Keratinocyte (primary cell): ENCODE measurements around the gene SPIN1. TPM values are rescaled to one million over a fixed set of nuclear protein-coding genes. Genes with fewer than 3 reads are reported as not detected.

ENCODE experiments used
- DNase-seq: peaks from one replicate; pipeline ENCODE4 v3.0.0-alpha.2; 2011; ENCODE audit warnings: low read depth, missing footprints, low spot score
- FAIRE-seq: peaks from 2 replicates; lab custom pipeline; 2011; peaks lifted over from hg19 to GRCh38; lab: Jason Lieb, UNC
- H2AFZ ChIP-seq: 2 replicates; pipeline ENCODE4 v1.6.0; 2012; ENCODE audit warnings: low read length, control low read depth, inconsistent platforms; ENCODE audit not compliant: control insufficient read depth
- H3K27ac ChIP-seq: 2 replicates; pipeline ENCODE4 v1.5.1; 2011; ENCODE audit warnings: low read length; ENCODE audit not compliant: control insufficient read depth, insufficient read depth
- H3K27me3 ChIP-seq: 3 replicates; pipeline ENCODE4 v1.6.0; 2011; ENCODE audit warnings: low read length; ENCODE audit not compliant: control insufficient read depth, insufficient read depth; ENCODE audit errors: extremely low read depth
- H3K36me3 ChIP-seq, 2 experiments: 2 replicates in 1 of 2; 3 replicates in 1 of 2; pipeline ENCODE4 v1.5.1; 2011; ENCODE audit warnings: low read length in 2 of 2, mild to moderate bottlenecking in 1 of 2; ENCODE audit not compliant: control insufficient read depth in 2 of 2, insufficient read depth in 2 of 2; ENCODE audit errors: extremely low read depth in 1 of 2
- H3K4me1 ChIP-seq: 3 replicates; pipeline ENCODE4 v1.5.1; 2011; ENCODE audit warnings: low read length; ENCODE audit not compliant: control insufficient read depth, insufficient read depth; ENCODE audit errors: extremely low read depth
- H3K4me2 ChIP-seq: 3 replicates; pipeline ENCODE4 v1.6.0; 2011; ENCODE audit warnings: low read depth, low read length; ENCODE audit not compliant: control insufficient read depth, insufficient read depth; ENCODE audit errors: extremely low read depth
- H3K4me3 ChIP-seq, 3 experiments: fragments of 200-600 bp in 1 of 3; sonication (generic) in 1 of 3; 2 replicates in 2 of 3; 3 replicates in 1 of 3; pipeline ENCODE4 v1.5.1; 2011 to 2016; ENCODE audit warnings: low read length in 3 of 3, mild to moderate bottlenecking in 3 of 3, control low read depth in 2 of 3, inconsistent platforms in 1 of 3, low read depth in 1 of 3, mixed read lengths in 1 of 3, mixed run types in 1 of 3, moderate library complexity in 1 of 3; ENCODE audit not compliant: control insufficient read depth in 2 of 3, insufficient read depth in 2 of 3; ENCODE audit errors: extremely low read depth in 1 of 3
- H3K79me2 ChIP-seq: 2 replicates; pipeline ENCODE4 v1.6.0; 2012; ENCODE audit warnings: low read length; ENCODE audit not compliant: control insufficient read depth, insufficient read depth
- H3K9ac ChIP-seq: 3 replicates; pipeline ENCODE4 v1.6.0; 2011; ENCODE audit warnings: low read length; ENCODE audit not compliant: control insufficient read depth, insufficient read depth; ENCODE audit errors: extremely low read depth
- H3K9me1 ChIP-seq: 3 replicates; pipeline ENCODE4 v1.6.0; 2011; ENCODE audit warnings: low read length; ENCODE audit not compliant: control insufficient read depth, insufficient read depth; ENCODE audit errors: extremely low read depth
- H3K9me3 ChIP-seq: 2 replicates; pipeline ENCODE4 v1.5.1; 2012; ENCODE audit warnings: low read depth, low read length; ENCODE audit not compliant: control insufficient read depth
- H4K20me1 ChIP-seq: 3 replicates; pipeline ENCODE4 v1.6.0; 2011; ENCODE audit warnings: low read length; ENCODE audit not compliant: control insufficient read depth, insufficient read depth; ENCODE audit errors: extremely low read depth
- EZH2 ChIP-seq: IDR thresholded peaks from one replicate; pipeline ENCODE4 v1.6.1; 2012; ENCODE audit warnings: inconsistent platforms, mild to moderate bottlenecking, low read length, moderate library complexity
- dilution Hi-C: fragments of 300-500 bp; cut with MboI; formaldehyde crosslinking; loops from one replicate; pipeline ENCODE4 v1.7.0; 2020; ENCODE audit warnings: low sequenced_read_pairs; ENCODE audit not compliant: extremely low pct_ligation_motif_present
- polyA plus RNA-seq, 5 experiments: library from polyadenylated mRNA; depleted of rRNA in 3 of 5; stranded (reverse) in 3 of 5; stranded (forward) in 1 of 5; unstranded in 1 of 5; fragments of >200 nt; gene quantifications; 1 replicate in 1 of 5; 2 replicates in 3 of 5; 3 replicates in 1 of 5; pipeline versions ENCODE4 v1.2.1 to v1.2.3, GENCODE V29; 2011 to 2012; ENCODE audit warnings: missing spikeins in 2 of 5, low read depth in 1 of 5, low replicate concordance in 1 of 5
- TF ChIP-seq, protein P1 (sequence below), 3 experiments: IDR thresholded peaks in 1 of 3; conservative IDR thresholded peaks in 1 of 3; optimal IDR thresholded peaks in 1 of 3; 2 replicates in 2 of 3; 3 replicates in 1 of 3; pipeline versions ENCODE3 to v1.5.1; 2011; ENCODE audit warnings: low read length in 3 of 3, mild to moderate bottlenecking in 3 of 3, moderate library complexity in 2 of 3, control low read depth in 1 of 3, inconsistent platforms in 1 of 3; ENCODE audit not compliant: insufficient read depth in 2 of 3; ENCODE audit errors: extremely low read depth in 1 of 3

SPIN1 gene
- polyA plus RNA-seq, 1 donor (not counting 4 experiments of a cell fraction or from before 2014, with no cell fraction given), result 68.8 TPM

- DNase-seq, result no peak
- no peak overlapping the region for H3K27ac ChIP-seq
- H3K4me3 ChIP-seq, result no peak overlapping the region
- no peak for FAIRE-seq
- H3K9me3 ChIP-seq, result peaks cover 32% of the 10 kb centered on the region
- peaks cover 9 to 18% of the 10 kb centered on the region in 2 experiments for H3K36me3 ChIP-seq
- no peak overlapping the region for H3K4me2 ChIP-seq
- no peak overlapping the region for H2AFZ ChIP-seq
- dilution Hi-C loops, result no loop called here
- peaks cover 89% of the 10 kb centered on the region for H3K79me2 ChIP-seq
- no peaks in the 10 kb centered on the region for H3K4me1 ChIP-seq
- H3K9me1 ChIP-seq, result no peaks in the 10 kb centered on the region
- TF ChIP-seq, protein P1, sequence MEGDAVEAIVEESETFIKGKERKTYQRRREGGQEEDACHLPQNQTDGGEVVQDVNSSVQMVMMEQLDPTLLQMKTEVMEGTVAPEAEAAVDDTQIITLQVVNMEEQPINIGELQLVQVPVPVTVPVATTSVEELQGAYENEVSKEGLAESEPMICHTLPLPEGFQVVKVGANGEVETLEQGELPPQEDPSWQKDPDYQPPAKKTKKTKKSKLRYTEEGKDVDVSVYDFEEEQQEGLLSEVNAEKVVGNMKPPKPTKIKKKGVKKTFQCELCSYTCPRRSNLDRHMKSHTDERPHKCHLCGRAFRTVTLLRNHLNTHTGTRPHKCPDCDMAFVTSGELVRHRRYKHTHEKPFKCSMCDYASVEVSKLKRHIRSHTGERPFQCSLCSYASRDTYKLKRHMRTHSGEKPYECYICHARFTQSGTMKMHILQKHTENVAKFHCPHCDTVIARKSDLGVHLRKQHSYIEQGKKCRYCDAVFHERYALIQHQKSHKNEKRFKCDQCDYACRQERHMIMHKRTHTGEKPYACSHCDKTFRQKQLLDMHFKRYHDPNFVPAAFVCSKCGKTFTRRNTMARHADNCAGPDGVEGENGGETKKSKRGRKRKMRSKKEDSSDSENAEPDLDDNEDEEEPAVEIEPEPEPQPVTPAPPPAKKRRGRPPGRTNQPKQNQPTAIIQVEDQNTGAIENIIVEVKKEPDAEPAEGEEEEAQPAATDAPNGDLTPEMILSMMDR (optimal IDR thresholded peaks at IDR 0.05 in 1 of 3, IDR thresholded peaks at IDR 0.05 in 1 of 3, conservative IDR thresholded peaks at IDR 0.05 in 1 of 3; ENCODE audit: extremely low read depth in 1 of 3, insufficient read depth in 2 of 3, low read length in 3 of 3), result no peak
- TF ChIP-seq EZH2, result no peak
- H4K20me1 ChIP-seq, result no peaks in the 10 kb centered on the region
- H3K9ac ChIP-seq, result no peak overlapping the region
- H3K27me3 ChIP-seq, result no peaks in the 10 kb centered on the region
These were observed 33.1 kb downstream of the SPIN1 start for GRCh38 chr9:88421348-88421747.

DNA sequence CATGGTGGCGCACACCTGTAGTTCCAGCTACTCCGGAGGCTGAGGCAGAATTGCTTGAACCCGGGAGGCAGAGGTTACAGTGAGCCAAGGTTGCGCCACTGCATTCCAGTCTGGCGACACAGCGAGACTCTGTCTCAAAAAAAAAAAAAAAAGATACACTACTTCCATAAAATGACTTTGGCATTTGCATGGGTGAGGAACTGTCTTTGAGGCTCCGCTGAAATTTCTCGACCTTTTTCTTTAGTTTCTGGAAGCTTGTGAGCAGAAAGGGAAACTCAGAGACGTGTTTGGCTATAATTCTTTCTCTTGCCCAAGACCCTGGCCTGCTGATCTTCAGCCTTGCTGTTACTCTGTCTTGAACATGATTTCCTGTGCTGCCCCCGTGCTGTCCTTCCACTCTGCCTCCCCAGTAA is 37.3 kb downstream of the SPIN1 start:
- Histone ChIP-seq H3K27ac (no peak overlapping the region), H3K36me3 (peaks cover 10 to 20% of the 10 kb centered on the region in 2 experiments)

More for the DNA sequence above, 37.3 kb downstream of the SPIN1 start:
- Histone ChIP-seq H3K4me1 (no peaks in the 10 kb centered on the region), H3K79me2 (peaks cover 74% of the 10 kb centered on the region), H3K9me3 (peaks cover 12% of the 10 kb centered on the region), H2AFZ (no peak overlapping the region), H3K27me3 (no peaks in the 10 kb centered on the region), H3K4me3 (no peak overlapping the region), H3K9ac (no peak overlapping the region), H3K4me2 (no peak overlapping the region), H3K9me1 (no peaks in the 10 kb centered on the region), H4K20me1 (no peaks in the 10 kb centered on the region)
- dilution Hi-C loops, result no loop called here
- TF ChIP-seq, protein P1 (optimal IDR thresholded peaks at IDR 0.05 in 1 of 3, IDR thresholded peaks at IDR 0.05 in 1 of 3, conservative IDR thresholded peaks at IDR 0.05 in 1 of 3; ENCODE audit: extremely low read depth in 1 of 3, insufficient read depth in 2 of 3, low read length in 3 of 3), result no peak
- TF ChIP-seq EZH2, result no peak
- DNase-seq, result no peak
- no peak for FAIRE-seq
